HG03565 (cell line): Measurements from ENCODE around the gene ME3.

ENCODE experiments used
- ATAC-seq: cut with Tn5 transposase; IDR thresholded peaks from one replicate; pipeline ENCODE4 v1.9.1; 2021; ENCODE audit warnings: mild to moderate bottlenecking, moderate library complexity; ENCODE audit not compliant: unreplicated experiment

ME3 gene

GRCh38 chr11:86468169-86468568, 204.2 kb downstream of the ME3 start:
- ATAC-seq: no peak

- ATAC-seq: no peak
Observed at GRCh38 chr11:86464509-86465221, 207.8 kb downstream of the ME3 start.

- no peak for ATAC-seq
Observed at GRCh38 chr11:86463955-86464354, 208.5 kb downstream of the ME3 start.

GRCh38 chr11:86463120-86463519, 209.3 kb downstream of the ME3 start:
- no peak for ATAC-seq

GRCh38 chr11:86461892-86462291, 210.5 kb downstream of the ME3 start:
- ATAC-seq: no peak

- ATAC-seq: no peak
Observed at GRCh38 chr11:86460461-86461385, 211.7 kb downstream of the ME3 start.

- ATAC-seq: no peak
Observed at GRCh38 chr11:86459682-86460460, 212.5 kb downstream of the ME3 start.

GRCh38 chr11:86459002-86459385, 213.4 kb downstream of the ME3 start:
- no peak for ATAC-seq

GRCh38 chr11:86458294-86459001, 214.0 kb downstream of the ME3 start:
- ATAC-seq: no peak

GRCh38 chr11:86456075-86456939, 216.1 kb downstream of the ME3 start:
- peak; percentile 71 for ATAC-seq

GRCh38 chr11:86453290-86454030, 219.0 kb downstream of the ME3 start:
- ATAC-seq: no peak

GRCh38 chr11:86449993-86450629, 222.3 kb downstream of the ME3 start:
- ATAC-seq: no peak

GRCh38 chr11:86447763-86448480, 224.5 kb downstream of the ME3 start:
- ATAC-seq: no peak

- no peak for ATAC-seq
Observed at GRCh38 chr11:86446924-86447285, 225.5 kb downstream of the ME3 start.

- no peak for ATAC-seq
Observed at GRCh38 chr11:86446163-86446923, 226.1 kb downstream of the ME3 start.

- no peak for ATAC-seq
Observed at GRCh38 chr11:86444981-86445380, 227.4 kb downstream of the ME3 start.

- peak; percentile 41 for ATAC-seq
Observed at GRCh38 chr11:86443415-86443814, 229.0 kb downstream of the ME3 start.
